ENCODE results near the gene IPPK. TPM values are rescaled to one million over a fixed set of nuclear protein-coding genes. Genes with fewer than 3 reads are reported as not detected.

IPPK gene
- total and polyA plus RNA-seq, 2 of the 8 experiments (the other 6 are each of a cell fraction or from before 2014, with no cell fraction given), result 10.5 to 13.6 TPM

- Histone ChIP-seq H4K5ac (ENCODE audit: insufficient read length, low read depth, low read length) (no peak overlapping the region), H2AK5ac (ENCODE audit: low read depth, low read length) (no peak overlapping the region), H3K79me1 (ENCODE audit: low read depth, low read length) (no peaks in the 10 kb centered on the region), H3K36me3 (ENCODE audit: control insufficient read depth in 2 of 4, insufficient read depth in 4 of 4, low read length in 3 of 4) (peaks cover 0 to 6% (median 3%) of the 10 kb centered on the region in 4 experiments; a peak in 4 of 8 replicates), H4K91ac (replicated peaks; ENCODE audit: insufficient read length, low read length) (no peak overlapping the region), H2BK15ac (ENCODE audit: low read length) (no peak overlapping the region), H2BK120ac (replicated peaks; ENCODE audit: low read depth, low read length) (no peak overlapping the region), H3K9me3 (ENCODE audit: insufficient read depth in 2 of 2, low read depth in 1 of 2, low read length in 1 of 2) (no peaks in the 10 kb centered on the region), H2BK12ac (ENCODE audit: low read depth, low read length) (no peak overlapping the region), H3K27ac (ENCODE audit: low read depth, low read length) (no peak overlapping the region), H3K23me2 (ENCODE audit: low read depth, low read length) (no peaks in the 10 kb centered on the region), H3K56ac (replicated peaks; ENCODE audit: insufficient read length, low read depth, low read length) (no peak overlapping the region), H3K4me2 (ENCODE audit: insufficient read depth in 1 of 2, low read depth in 2 of 2, low read length in 2 of 2) (no peak overlapping the region), H3K23ac (ENCODE audit: insufficient read length) (no peak overlapping the region), H3K14ac (ENCODE audit: insufficient read length) (no peak overlapping the region), H2BK5ac (ENCODE audit: low read depth, low read length) (no peak overlapping the region), H3K79me2 (ENCODE audit: control insufficient read depth in 1 of 2, insufficient read depth in 2 of 2, low read length in 2 of 2) (no peaks in the 10 kb centered on the region), H4K20me1 (replicated peaks in 1 of 2; ENCODE audit: control insufficient read depth in 1 of 2, insufficient read depth in 2 of 2, low read length in 2 of 2) (peaks cover 0 to 2% of the 10 kb centered on the region in 2 experiments), H3K27me3 (replicated peaks in 1 of 4; ENCODE audit: control insufficient read depth in 3 of 4, extremely low read depth in 1 of 4, insufficient read depth in 3 of 4, low read length in 3 of 4) (no peaks in the 10 kb centered on the region), H4K8ac (ENCODE audit: extremely low read depth, insufficient read depth, low read length) (no peak overlapping the region), H3K18ac (ENCODE audit: extremely low read depth, low read length) (no peak overlapping the region), H3K9ac (replicated peaks in 1 of 4; ENCODE audit: extremely low read depth in 1 of 4, low read depth in 3 of 4, low read length in 3 of 4) (no peak overlapping the region), H3K4me1 (replicated peaks in 1 of 4; ENCODE audit: control insufficient read depth in 3 of 4, insufficient read depth in 4 of 4, low read length in 3 of 4) (no peaks in the 10 kb centered on the region), H2AFZ (ENCODE audit: low read length) (no peak overlapping the region), H2BK20ac (ENCODE audit: low read length) (no peak overlapping the region), H3K4ac (replicated peaks; ENCODE audit: insufficient read length, low read depth, low read length) (no peak overlapping the region), H3K4me3 (ENCODE audit: extremely low read depth in 1 of 4, insufficient read depth in 2 of 4, low read depth in 3 of 4, low read length in 4 of 4) (no peak overlapping the region)
- DNase-seq (ENCODE audit: low read depth in 1 of 2, low spot score in 2 of 2) (no peak), FAIRE-seq (no peak)
- 92% methylated on average over 5 of the region's 5 CpGs; no CpG with 5 or more reads in 1 of the 2 experiments for WGBS, 2 experiments (ENCODE audit: extremely low coverage in 1 of 2, insufficient coverage in 1 of 2, insufficient read length in 1 of 2, insufficient replicate concordance in 2 of 2, low coverage in 1 of 2, low lambda C conversion rate in 2 of 2, missing lambda C conversion rate in 1 of 2)
- ChIA-PET POLR2A (ENCODE audit: partially characterized antibody) (no interaction called here), CTCF (ENCODE audit: partially characterized antibody) (interaction anchor here (1.2 kb wide), 1 partner anchor 12 kb away, joined by 5 read pairs; no protein-coding TSS in a partner anchor)
- TF ChIP-seq RFX5 (IDR thresholded peaks at IDR 0.05; ENCODE audit: borderline replicate concordance, low read depth, low read length) (no peak), SIN3A (conservative IDR thresholded peaks at IDR 0.05 in 1 of 2, IDR thresholded peaks at IDR 0.05 in 1 of 2; ENCODE audit: low read depth in 1 of 2, low read length in 2 of 2) (no peak), SRF (IDR thresholded peaks at IDR 0.05; ENCODE audit: low read depth, low read length) (no peak), KDM4A (IDR thresholded peaks at IDR 0.05; ENCODE audit: low read depth, low read length, severe bottlenecking) (no peak), TAF1 (IDR thresholded peaks at IDR 0.05; ENCODE audit: low read depth, low read length) (no peak), KDM1A (IDR thresholded peaks at IDR 0.05; ENCODE audit: borderline replicate concordance, low read length) (no peak), NANOG (IDR thresholded peaks at IDR 0.05; ENCODE audit: insufficient read depth, low read depth, low read length, poor library complexity, severe bottlenecking) (no peak), CREB1 (IDR thresholded peaks at IDR 0.05) (no peak), HDAC6 (IDR thresholded peaks at IDR 0.05; ENCODE audit: low read depth, low read length) (no peak), SP1 (IDR thresholded peaks at IDR 0.05; ENCODE audit: low read depth, low read length) (no peak), TBP (IDR thresholded peaks at IDR 0.05; ENCODE audit: low read depth, low read length) (no peak), MAX (IDR thresholded peaks at IDR 0.05) (no peak), HDAC2 (IDR thresholded peaks at IDR 0.05; ENCODE audit: borderline replicate concordance in 1 of 2, low read depth in 2 of 2, low read length in 2 of 2) (no peak)
Measured at GRCh38 chr9:92620845-92621244, 49.1 kb downstream of the IPPK start.

Data from H1 (cell line).